Endothelial cell (in vitro differentiated cells): ENCODE results near the gene RTKN. TPM values are rescaled to one million over a fixed set of nuclear protein-coding genes. Genes with fewer than 3 reads are reported as not detected.
A peak's percentile ranks its signal among the peaks of the same experiment; 100 is the strongest.

ENCODE experiments used
- DNase-seq: peaks from one replicate; pipeline ENCODE4 v3.0.0; 2021; ENCODE audit warnings: low spot score
- H3K27ac Mint-ChIP-seq: one replicate; pipeline ENCODE4 v1.8.0; 2021; ENCODE audit warnings: mixed read lengths, inconsistent platforms; ENCODE audit not compliant: unreplicated experiment
- H3K27me3 Mint-ChIP-seq: one replicate; pipeline ENCODE4 v1.8.0; 2021; ENCODE audit warnings: mild to moderate bottlenecking, moderate library complexity, mixed read lengths, inconsistent platforms; ENCODE audit not compliant: unreplicated experiment
- H3K36me3 Mint-ChIP-seq: one replicate; pipeline ENCODE4 v1.8.0; 2021; ENCODE audit warnings: mild to moderate bottlenecking, low read depth, mixed read lengths, inconsistent platforms; ENCODE audit not compliant: unreplicated experiment
- H3K4me1 Mint-ChIP-seq: one replicate; pipeline ENCODE4 v1.8.0; 2021; ENCODE audit warnings: mild to moderate bottlenecking, mixed read lengths, inconsistent platforms; ENCODE audit not compliant: unreplicated experiment
- H3K4me3 Mint-ChIP-seq: one replicate; pipeline ENCODE4 v1.8.0; 2021; ENCODE audit warnings: mild to moderate bottlenecking, mixed read lengths, inconsistent platforms; ENCODE audit not compliant: unreplicated experiment
- H3K9me3 Mint-ChIP-seq: one replicate; pipeline ENCODE4 v1.8.0; 2021; ENCODE audit warnings: mixed read lengths, inconsistent platforms; ENCODE audit not compliant: unreplicated experiment
- CTCF ChIP-seq: fragments of 200-600 bp; sonication (generic); IDR thresholded peaks from one replicate; pipeline ENCODE4 v1.5.0; 2021; ENCODE audit warnings: antibody characterized with exemption; ENCODE audit not compliant: unreplicated experiment
- total RNA-seq: library from RNA; stranded (reverse); fragmentation: NEBNext Ultra II Directional; extraction: Animal tissue kit (Norgen Biotek cat#: 25700); gene quantifications from one replicate; pipeline ENCODE4 v1.2.1, GENCODE V29; 2021; ENCODE audit not compliant: unreplicated experiment

Gene RTKN
- total RNA-seq, 1 donor from 2014 or later: 65.4 TPM

GRCh38 chr2:74439373-74439772 lies 2.4 kb downstream of the RTKN start:
- H3K4me3 Mint-ChIP-seq: peak overlapping the region; percentile 94
- peak overlapping the region; percentile 92 for H3K27ac Mint-ChIP-seq
- peaks cover 38% of the 10 kb centered on the region for H3K4me1 Mint-ChIP-seq
- no peak for DNase-seq
- H3K9me3 Mint-ChIP-seq: no peaks in the 10 kb centered on the region
- peaks cover 22% of the 10 kb centered on the region for H3K27me3 Mint-ChIP-seq
- no peak for TF ChIP-seq CTCF
- peaks cover 20% of the 10 kb centered on the region for H3K36me3 Mint-ChIP-seq

- DNase-seq: no peak
- Mint-ChIP-seq H3K4me1 (peaks cover 33% of the 10 kb centered on the region), H3K27ac (peak overlapping the region; percentile 74), H3K4me3 (peak overlapping the region; percentile 94), H3K36me3 (peaks cover 20% of the 10 kb centered on the region), H3K27me3 (peaks cover 23% of the 10 kb centered on the region), H3K9me3 (no peaks in the 10 kb centered on the region)
- TF ChIP-seq CTCF: no peak
Measured at GRCh38 chr2:74438248-74438647, 3.5 kb downstream of the RTKN start.

- Mint-ChIP-seq H3K4me3 (peak overlapping the region; percentile 22), H3K27ac (peak overlapping the region; percentile 61), H3K27me3 (peaks cover 22% of the 10 kb centered on the region), H3K9me3 (no peaks in the 10 kb centered on the region), H3K36me3 (peaks cover 24% of the 10 kb centered on the region), H3K4me1 (peaks cover 36% of the 10 kb centered on the region)
- DNase-seq: no peak
- no peak for TF ChIP-seq CTCF
Measured at GRCh38 chr2:74436848-74437695, 4.7 kb downstream of the RTKN start.

GRCh38 chr2:74436111-74436805 lies 5.5 kb downstream of the RTKN start:
- TF ChIP-seq CTCF: no peak
- DNase-seq: no peak
- H3K4me3 Mint-ChIP-seq: no peak overlapping the region
- H3K27me3 Mint-ChIP-seq: peaks cover 22% of the 10 kb centered on the region
- no peak overlapping the region for H3K27ac Mint-ChIP-seq
- H3K9me3 Mint-ChIP-seq: no peaks in the 10 kb centered on the region
- H3K4me1 Mint-ChIP-seq: peaks cover 42% of the 10 kb centered on the region
- H3K36me3 Mint-ChIP-seq: peaks cover 31% of the 10 kb centered on the region

- no peak for TF ChIP-seq CTCF
- no peak for DNase-seq
- Mint-ChIP-seq H3K4me1 (peaks cover 14% of the 10 kb centered on the region), H3K27ac (peak overlapping the region; percentile 42), H3K4me3 (no peak overlapping the region), H3K9me3 (no peaks in the 10 kb centered on the region), H3K27me3 (peaks cover 19% of the 10 kb centered on the region), H3K36me3 (peaks cover 51% of the 10 kb centered on the region)
Measured at GRCh38 chr2:74430502-74430901, 11.2 kb downstream of the RTKN start.
